Tibial nerve (tissue), 4 donors: ENCODE results near the gene TRIM3. TPM values are rescaled to one million over a fixed set of nuclear protein-coding genes. Genes with fewer than 3 reads are reported as not detected.

Source experiments
- DNase-seq, 2 donors: peaks; one replicate each; pipeline ENCODE4 v3.0.0-alpha.2; 2019; ENCODE audit warnings: low spot score in 2 of 2
- H3K27ac ChIP-seq, 4 donors: fragments of 200-600 bp; sonication (generic) in 3 of 4; one replicate each; pipeline ENCODE4 v1.5.1; 2017 to 2019; ENCODE audit warnings: mild to moderate bottlenecking in 1 of 4
- H3K27me3 ChIP-seq, 2 donors: fragments of 200-600 bp; sonication (generic) in 1 of 2; one replicate each; pipeline versions ENCODE4 v1.5.1 to v1.6.0; 2017 to 2019
- H3K36me3 ChIP-seq, 3 donors: fragments of 200-600 bp; sonication (generic); one replicate each; pipeline ENCODE4 v1.5.1; 2018 to 2019
- H3K4me1 ChIP-seq, 4 donors: fragments of 200-600 bp; sonication (generic) in 3 of 4; one replicate each; pipeline ENCODE4 v1.5.1; 2017 to 2019
- H3K4me3 ChIP-seq, 4 donors: fragments of 200-600 bp; sonication (generic) in 3 of 4; one replicate each; pipeline ENCODE4 v1.5.1; 2017 to 2019; ENCODE audit warnings: mild to moderate bottlenecking in 1 of 4, moderate library complexity in 1 of 4
- H3K9me3 ChIP-seq, 4 donors: fragments of 200-600 bp; sonication (generic) in 3 of 4; one replicate each; pipeline ENCODE4 v1.5.1; 2017 to 2019
- CTCF ChIP-seq, 5 experiments: fragments of 200-600 bp in 3 of 5; fragments of 450-650 bp in 2 of 5; sonication (generic) in 3 of 5; IDR thresholded peaks; one replicate each; pipeline ENCODE4 v1.5.1; 2016 to 2019; ENCODE audit warnings: antibody characterized with exemption in 5 of 5, mild to moderate bottlenecking in 3 of 5, moderate library complexity in 2 of 5
- EP300 ChIP-seq, 2 donors: sonication (generic); formaldehyde crosslinking; IDR thresholded peaks; one replicate each; pipeline ENCODE4 v1.6.1; 2017; ENCODE audit warnings: antibody characterized with exemption in 2 of 2, mild to moderate bottlenecking in 1 of 2
- POLR2A ChIP-seq, 2 donors: fragments of 450-650 bp; IDR thresholded peaks; one replicate each; pipeline ENCODE4 v1.6.1; 2017; ENCODE audit warnings: antibody characterized with exemption in 2 of 2, mild to moderate bottlenecking in 2 of 2, moderate library complexity in 2 of 2
- WGBS, 2 donors: methylation state at CpG; one replicate each; pipeline ENCODE4 v1.1.5; 2018; 5-methylcytosine and 5-hydroxymethylcytosine counted together
- total RNA-seq, 4 donors: library from RNA; depleted of rRNA; stranded (reverse); fragments of >200 nt; gene quantifications; one replicate each; pipeline ENCODE4 v1.1.0, GENCODE V29; 2016

The TRIM3 gene
- total RNA-seq, 4 donors from 2014 or later: 25.6 to 47.7 (median 31.8) TPM

DNA sequence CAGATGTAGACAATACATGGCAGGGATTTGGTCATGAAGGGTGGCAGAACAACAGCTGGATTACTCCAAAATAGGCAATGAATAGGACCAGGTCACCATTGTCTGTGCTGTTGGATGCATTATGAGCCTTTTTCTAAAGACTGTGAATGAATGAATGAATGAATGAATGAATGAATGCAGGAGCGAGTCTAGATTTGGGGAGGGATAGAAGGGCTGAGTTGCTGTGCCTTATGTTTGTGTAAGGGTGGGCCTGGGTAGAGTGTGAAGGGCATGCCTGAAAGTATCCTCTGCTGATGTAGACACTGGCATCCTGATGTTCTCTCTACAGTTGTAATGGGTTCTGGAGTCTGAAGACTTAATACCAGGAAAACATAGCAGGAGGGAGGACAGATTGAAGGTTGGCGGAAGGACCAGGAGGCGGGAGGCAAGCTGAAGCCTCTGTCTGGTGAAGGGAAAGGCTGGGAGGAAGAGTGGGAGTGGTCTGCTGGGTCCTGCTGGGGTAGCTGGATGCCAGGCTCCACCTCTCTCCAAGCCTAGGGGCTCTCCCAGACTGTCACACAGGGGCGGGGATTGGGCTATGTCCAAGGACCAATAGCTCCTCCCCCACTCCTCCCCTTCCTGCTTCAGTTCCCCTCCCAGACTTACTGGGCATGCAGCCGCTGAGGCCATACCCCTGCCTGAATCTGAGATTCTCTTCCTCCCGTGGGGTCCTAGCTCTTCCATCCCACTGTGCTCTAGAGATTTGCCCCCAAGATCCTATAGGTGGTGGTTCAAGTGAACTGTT, 4.8 kb downstream of the TRIM3 start:
- H3K36me3 ChIP-seq: peaks cover 0 to 20% (median 0%) of the 10 kb centered on the region in 3 donors
- peak; percentile 76 to 90 for DNase-seq
- no peaks in the 10 kb centered on the region for H3K27me3 ChIP-seq
- no peak for TF ChIP-seq POLR2A (IDR thresholded peaks at IDR 0.05)
- TF ChIP-seq CTCF (IDR thresholded peaks at IDR 0.05): no peak
- peak overlapping the region in 3 of 4 donors; percentile 54 to 63 (median 62) for H3K27ac ChIP-seq
- H3K9me3 ChIP-seq: no peaks in the 10 kb centered on the region
- no peak overlapping the region for H3K4me3 ChIP-seq
- peaks cover 0 to 38% (median 12%) of the 10 kb centered on the region in 4 donors for H3K4me1 ChIP-seq
- WGBS, 2 donors: 9 to 13% methylated on average over 6 of the region's 6 CpGs

DNA sequence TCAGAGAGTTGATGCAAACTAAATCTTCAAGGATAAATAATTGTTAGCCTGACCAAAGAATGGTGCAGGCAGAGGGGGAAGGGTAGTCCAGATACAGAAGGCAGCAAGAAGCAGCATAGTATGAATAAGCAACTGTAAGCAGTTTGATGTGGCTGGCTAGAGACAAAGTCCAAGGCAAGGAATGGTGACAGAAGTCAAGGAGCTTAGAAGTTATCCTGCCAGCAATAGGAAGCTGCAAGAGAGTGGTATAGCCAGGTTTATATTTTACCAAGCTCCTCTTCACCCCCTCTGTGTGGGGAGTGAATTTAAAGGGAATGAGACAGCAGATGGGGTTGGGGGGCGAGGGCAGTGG, 14.7 kb downstream of the TRIM3 start:
- Histone ChIP-seq H3K9me3 (no peaks in the 10 kb centered on the region), H3K27me3 (no peaks in the 10 kb centered on the region), H3K27ac (no peak overlapping the region), H3K4me3 (no peak overlapping the region), H3K4me1 (no peaks in the 10 kb centered on the region), H3K36me3 (peaks cover 4 to 95% (median 14%) of the 10 kb centered on the region in 3 donors)
- no peak for DNase-seq
- no peak for TF ChIP-seq EP300 (IDR thresholded peaks at IDR 0.05)
- TF ChIP-seq POLR2A (IDR thresholded peaks at IDR 0.05): no peak
- no peak for TF ChIP-seq CTCF (IDR thresholded peaks at IDR 0.05)
- WGBS, 2 donors: 73 to 84% methylated on average over 1 of the region's 1 CpG

GRCh38 chr11:6458352-6459098, 15.2 kb downstream of the TRIM3 start:
- WGBS, 2 donors: 88 to 89% methylated on average over 2 of the region's 2 CpGs
- no peak for TF ChIP-seq EP300 (IDR thresholded peaks at IDR 0.05)
- no peak for TF ChIP-seq CTCF (IDR thresholded peaks at IDR 0.05)
- TF ChIP-seq POLR2A (IDR thresholded peaks at IDR 0.05): no peak
- DNase-seq: no peak
- Histone ChIP-seq H3K9me3 (no peaks in the 10 kb centered on the region), H3K27me3 (no peaks in the 10 kb centered on the region), H3K4me1 (no peaks in the 10 kb centered on the region), H3K4me3 (no peak overlapping the region), H3K36me3 (peaks cover 4 to 95% (median 14%) of the 10 kb centered on the region in 3 donors), H3K27ac (no peak overlapping the region)

DNA sequence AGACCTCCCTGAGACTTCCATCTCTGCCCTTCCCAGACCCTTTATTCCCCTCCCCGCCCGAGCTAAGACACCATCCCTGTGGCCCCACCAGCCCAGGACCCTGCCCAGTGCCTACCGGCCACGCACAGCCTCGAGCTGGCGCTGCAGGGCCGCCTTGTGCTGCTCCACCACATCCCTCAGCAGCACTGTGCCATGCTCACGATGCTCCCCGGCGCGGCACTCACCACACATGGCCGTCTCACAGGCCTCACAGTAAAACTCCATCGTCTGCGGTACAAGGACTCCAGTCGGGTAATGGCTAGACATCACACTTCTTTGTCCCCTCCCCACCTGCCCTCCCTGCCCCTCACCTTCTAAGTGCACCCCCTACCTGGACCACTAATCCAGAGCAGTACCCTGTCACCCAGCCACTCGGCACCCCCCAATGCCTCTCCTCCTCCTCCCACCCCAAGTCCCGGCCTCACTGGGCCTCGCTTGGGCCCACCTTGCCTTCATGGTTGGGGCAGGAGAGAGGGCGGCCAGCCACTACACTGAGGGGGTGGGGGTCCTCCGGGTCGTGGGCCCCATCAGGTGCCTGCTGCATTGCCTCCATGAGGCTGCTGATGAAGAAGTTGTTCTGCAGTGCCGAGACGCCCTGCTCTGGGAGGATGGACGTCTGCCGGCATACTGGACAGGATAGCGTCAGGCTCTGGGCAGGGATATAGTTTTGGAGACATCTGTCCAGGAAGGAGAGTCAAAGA, 16.0 kb downstream of the TRIM3 start:
- TF ChIP-seq POLR2A (IDR thresholded peaks at IDR 0.05) (no peak), CTCF (IDR thresholded peaks at IDR 0.05) (no peak), EP300 (IDR thresholded peaks at IDR 0.05) (no peak)
- Histone ChIP-seq H3K27me3 (no peaks in the 10 kb centered on the region), H3K4me1 (no peaks in the 10 kb centered on the region), H3K9me3 (no peaks in the 10 kb centered on the region), H3K36me3 (peaks cover 4 to 98% (median 14%) of the 10 kb centered on the region in 3 donors), H3K27ac (no peak overlapping the region), H3K4me3 (no peak overlapping the region)
- DNase-seq: no peak
- 95 to 97% methylated on average over 26 of the region's 26 CpGs for WGBS, 2 donors
